GM21723 (cell line): ENCODE results near the gene C10orf67.
"Not testable (repeated sequence)": the region's sequence is repeated elsewhere in the genome, so short reads cannot be mapped to it uniquely, and the experiment has no call there.

Source experiments
- ATAC-seq: cut with Tn5 transposase; IDR thresholded peaks from one replicate; pipeline ENCODE4 v1.9.1; 2021; ENCODE audit warnings: mild to moderate bottlenecking, moderate library complexity; ENCODE audit not compliant: unreplicated experiment

C10orf67 gene

DNA sequence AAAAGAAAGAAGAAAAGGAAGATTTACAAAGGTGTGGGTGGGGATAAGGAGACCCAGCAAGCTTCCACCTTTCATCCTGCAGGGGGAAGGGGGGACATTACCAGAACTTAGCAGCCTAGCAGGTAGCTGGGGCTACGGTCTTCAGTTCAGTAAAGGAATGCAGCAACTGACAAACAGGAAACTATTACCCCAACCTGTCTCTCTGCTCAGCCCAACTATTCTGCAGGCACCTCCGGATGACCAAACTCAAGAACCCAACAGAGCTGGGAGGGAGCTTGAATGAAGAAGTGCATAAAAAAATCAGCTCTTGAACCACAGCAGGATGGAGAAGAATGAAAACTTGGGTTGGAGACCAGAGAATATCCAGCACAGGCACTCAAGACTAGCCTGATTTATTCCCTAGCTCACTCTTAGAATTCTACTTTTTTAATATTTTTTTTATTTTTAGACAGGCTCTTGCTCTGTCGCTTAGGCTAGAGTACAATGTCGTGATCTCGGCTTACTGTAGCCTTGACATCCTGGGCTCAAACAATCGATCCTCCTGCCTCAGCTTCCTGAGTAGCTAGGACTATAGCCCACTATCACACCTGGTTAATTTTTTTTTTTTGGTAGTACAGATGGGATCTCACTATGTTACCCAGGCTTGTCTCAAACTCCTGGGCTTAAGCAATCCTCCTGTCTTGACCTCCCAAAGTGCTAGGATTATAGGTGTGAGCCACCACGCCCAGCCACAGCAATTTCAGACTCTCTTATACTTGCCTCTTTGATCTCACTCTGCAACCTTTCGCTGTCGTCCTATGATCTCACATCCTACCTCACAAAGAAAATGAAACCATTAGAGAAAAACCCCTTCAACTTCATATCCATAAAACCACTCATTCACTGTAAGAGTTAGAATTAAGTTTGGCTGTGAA is 18.5 kb upstream of the C10orf67 start:
- ATAC-seq = peak; percentile 52

DNA sequence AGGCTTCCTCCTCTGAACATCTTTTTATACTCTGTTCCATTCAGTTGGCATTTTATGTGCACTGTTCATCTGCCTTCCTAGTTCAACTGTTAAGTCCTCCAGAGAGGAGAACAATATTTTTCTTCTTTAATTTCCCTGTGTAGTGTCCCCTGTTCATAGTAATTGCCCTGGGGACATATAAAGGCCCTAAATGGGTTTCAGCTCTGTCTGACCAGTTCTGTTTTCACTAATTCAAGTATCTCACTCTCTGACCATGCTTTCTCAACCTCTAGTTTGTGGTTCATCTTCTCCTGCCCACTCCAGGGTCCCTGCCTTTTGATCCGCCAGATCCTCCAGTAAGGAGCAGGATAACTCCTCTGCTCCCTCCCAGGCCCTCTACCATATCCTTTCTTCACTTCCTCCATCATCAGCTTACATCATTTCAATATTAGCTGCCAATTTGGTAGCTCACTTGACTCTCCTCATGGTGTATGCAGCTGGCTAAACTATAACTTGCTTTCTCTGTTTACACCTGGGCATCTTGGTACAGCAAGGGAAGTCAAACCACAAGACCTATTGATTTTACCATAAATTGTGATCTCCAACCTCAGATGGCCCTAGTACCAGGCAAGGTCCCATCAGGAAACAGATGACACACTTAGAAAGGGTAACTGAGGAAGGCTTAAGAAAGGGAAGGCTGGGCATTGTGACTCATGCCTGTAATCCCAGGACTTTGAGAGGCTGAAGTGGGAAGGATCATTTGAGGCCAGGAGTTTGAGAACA is 17.7 kb upstream of the C10orf67 start:
- no peak for ATAC-seq

DNA sequence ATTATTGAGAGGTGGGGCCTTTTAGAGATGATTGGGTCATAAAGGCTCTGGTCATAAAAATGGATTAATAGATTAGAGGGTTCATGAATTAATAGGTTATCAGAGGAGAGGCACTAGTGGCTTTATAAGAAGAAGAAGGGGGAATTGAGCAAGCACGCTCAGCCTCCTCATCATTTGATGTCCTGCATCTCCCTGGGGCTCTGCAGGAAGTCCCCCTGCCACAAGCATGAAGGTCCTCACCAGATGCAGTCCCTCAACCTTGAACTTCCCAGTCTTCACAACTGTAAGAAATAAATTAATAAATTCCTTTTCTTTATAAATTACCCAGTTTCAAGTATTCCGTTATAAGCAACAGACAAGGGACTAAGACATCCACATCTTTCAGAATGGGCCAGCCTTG is 17.1 kb upstream of the C10orf67 start:
- no peak for ATAC-seq

DNA sequence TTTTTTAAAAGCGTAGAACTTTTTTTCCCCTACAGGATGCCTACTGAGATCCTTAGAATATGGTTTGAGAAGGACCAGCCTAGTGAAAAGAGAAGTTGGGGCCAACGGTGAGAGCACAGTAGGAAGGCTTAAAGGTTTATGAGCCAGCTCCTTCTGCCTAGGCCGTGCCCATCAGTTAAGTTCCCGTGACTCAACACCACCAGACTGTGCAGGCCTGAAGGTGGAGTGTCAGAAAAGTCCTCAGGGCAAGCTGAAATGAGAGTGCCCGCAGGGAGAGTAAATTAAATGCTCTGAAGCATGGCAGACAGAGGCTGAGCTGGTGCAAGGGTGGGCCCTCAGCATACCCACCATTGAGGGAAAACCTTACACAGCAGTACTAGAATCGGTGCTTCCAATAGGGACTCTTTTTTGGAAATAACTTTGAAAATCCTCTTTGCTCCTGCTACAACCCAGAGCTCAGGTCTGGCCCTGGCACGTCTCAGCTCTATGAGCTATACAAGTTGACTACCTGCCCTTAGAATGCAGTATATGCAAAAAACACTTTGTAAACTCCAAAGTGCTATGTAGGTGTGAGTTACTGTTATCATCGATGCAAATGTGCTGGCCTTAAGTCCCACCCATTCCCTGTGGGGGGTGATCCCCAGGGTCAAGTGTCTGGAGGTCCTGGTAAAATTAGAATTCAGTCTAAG is 15.2 kb upstream of the C10orf67 start:
- no peak for ATAC-seq

DNA sequence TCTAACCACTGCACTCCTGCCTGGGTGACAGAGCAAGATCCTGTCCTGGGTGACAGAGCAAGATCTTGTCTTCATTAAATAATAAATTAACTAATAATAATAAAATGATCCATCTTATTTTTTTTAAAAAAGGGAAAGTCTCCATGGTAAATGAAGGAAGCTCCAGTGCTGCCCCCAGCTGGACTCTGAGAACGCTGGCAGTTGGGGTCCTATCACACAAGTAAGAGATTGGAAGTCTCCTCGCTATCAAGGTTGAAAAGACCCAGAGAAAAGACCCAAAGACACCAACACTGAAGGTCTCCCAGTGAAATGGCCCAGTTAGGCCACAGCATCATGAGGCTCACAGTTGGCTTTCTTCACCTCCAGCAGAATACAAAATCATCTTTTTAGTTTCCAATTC is 13.8 kb upstream of the C10orf67 start:
- no peak for ATAC-seq

DNA sequence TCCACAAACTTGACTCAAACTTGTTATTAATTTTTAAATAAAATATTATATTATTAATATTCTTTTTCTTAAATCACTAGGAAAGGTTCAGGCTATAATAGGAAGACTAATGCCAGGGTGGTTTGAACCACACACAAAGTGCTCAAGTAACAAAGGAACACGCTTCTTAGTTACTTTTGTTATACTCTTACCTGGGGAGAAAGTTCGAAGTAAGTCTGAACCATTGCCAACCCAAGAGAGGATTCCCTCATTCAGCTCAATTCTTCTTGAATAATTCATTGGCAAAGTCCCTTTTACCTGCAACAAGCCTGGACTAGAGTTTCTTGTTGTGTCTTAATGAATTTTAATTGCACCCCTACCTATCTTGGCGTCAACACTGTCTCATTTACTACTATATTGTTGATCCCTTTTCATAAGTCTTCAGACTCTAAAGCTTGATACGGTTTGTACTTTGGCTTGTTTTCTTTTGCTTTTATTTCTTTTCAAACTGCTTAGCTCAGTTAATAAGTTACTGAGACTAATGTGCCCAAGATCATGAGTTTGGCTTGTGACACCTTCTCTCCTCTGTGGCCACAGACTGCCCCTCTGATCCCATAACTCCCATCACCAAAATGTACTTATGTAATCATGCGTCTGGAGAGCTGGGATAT is 10.2 kb upstream of the C10orf67 start:
- no peak for ATAC-seq

DNA sequence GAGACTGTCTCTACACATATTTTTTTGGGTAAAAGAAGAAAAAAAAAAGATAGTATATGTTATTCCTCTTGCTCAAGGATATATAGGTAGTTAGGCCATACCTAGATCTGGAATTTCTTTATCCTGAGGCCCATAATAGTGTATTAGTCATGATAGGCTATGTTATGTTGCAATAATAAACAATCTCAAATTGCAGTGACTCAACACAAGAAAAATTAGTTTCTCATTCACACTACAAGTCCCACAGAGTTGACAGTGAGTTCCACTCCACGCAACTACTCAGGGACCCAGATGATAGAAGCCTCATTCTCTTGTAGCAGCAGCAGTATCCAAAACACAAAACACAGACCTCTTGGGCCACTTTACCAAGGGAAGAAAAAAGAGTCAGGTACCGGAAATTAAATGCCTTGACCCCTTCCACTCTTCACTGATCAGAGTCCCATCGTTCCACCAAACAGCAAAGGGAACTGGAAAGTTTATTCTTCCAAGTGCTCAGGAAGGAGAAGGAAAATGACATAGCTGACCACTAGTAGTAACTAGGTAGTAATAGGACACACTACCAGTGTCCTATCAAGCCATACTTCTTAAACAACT is 7.4 kb upstream of the C10orf67 start:
- ATAC-seq = no peak

DNA sequence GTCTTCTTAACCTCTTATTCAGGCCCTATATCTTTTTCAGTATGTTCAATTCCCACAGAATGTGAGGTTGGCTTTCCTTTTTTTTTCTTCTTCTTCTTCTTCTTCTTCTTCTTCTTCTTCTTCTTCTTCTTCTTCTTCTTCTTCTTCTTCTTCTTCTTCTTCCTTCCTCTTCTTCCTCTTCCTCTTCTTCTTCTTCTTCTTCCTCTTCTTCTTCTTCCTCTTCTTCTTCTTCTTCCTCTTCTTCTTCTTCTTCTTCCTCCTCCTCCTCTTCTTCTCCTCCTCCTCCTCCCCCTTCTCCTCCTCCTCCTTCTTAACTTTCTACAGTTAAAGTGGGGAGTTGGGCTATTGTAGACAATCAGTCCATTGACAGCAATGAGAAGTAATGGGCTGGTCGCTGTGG is 6.1 kb upstream of the C10orf67 start:
- not testable (repeated sequence) for ATAC-seq

DNA sequence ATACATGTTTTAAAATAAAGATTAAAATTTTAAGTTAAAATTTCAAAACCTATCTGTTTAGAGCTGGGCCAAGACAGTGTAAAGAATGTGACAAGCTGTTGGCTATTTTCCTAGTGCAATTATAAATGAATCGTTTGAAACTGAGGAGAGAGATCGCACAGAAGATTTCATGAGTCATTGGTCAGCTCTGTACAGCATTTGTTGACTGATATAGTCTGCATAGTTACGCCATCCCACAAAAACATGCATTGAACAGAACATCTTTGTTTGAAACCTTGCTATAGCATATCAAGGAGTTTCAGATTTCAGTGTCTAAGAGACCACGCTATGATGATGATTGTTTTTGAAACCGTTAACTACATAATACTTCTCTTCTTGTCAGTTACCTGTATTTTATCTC is 1.3 kb upstream of the C10orf67 start:
- no peak for ATAC-seq

DNA sequence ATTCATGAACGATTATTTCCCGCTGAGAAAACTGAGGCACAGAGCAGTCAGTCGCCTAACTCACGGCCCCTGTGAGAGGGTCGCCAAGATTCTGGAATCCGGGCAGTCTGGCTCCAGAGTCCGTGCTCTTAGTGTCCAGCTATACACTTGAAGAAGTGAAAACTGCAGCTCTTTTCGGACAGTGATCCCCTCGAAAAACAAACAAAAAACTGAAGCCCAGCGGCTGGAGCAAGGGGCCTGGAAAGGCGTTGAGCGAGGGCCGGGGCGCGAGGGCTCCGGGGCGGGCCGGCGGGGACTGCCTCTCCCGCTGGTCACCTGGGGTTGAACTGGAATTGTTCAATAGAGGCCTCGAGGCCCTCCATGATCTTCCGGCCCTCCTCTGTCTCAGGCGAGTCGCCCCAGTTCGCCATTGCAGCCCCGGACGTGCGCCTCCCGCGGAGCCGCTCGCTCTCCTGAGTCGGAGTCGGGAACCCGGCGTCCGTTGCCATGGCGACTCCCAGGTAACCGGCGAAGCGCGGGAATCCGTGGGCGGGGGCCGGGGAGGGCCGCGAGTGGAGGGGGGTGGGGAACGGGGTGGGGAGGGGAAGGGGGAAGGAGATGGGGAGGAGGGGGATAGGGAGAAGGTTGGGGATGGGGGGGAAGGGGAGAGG is 881 bp downstream of the C10orf67 start:
- ATAC-seq = no peak

DNA sequence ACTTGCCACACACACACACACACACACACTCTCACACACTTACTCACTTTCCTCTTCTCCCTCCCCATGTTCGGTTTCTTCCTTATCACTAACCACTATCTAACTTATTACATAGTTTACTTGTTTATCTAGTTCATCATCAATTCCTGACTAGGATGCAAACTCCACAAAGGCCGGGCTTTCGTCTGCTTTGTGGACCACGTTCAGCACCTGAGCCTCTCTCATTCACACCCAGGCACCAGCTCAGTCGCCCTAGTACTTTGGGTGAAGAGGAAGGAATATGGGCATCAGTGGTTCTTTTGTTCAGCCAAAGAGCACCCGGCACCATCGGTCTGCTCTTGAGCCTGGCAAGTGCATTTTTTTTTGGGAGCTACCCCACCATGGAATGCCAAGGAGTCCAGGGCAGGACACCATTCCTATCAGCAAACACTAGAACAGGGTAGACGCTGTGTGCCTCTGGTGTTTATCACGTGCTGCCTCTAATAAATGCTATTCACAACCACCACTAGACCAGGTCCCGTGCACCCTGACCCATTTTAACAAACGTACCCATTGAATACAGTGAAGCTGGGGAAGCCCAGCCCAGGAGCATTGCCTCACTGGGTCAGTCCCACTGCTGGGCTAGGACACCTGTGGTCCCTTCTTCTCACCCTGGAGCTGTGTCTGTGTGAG is 2.2 kb downstream of the C10orf67 start:
- ATAC-seq = no peak

DNA sequence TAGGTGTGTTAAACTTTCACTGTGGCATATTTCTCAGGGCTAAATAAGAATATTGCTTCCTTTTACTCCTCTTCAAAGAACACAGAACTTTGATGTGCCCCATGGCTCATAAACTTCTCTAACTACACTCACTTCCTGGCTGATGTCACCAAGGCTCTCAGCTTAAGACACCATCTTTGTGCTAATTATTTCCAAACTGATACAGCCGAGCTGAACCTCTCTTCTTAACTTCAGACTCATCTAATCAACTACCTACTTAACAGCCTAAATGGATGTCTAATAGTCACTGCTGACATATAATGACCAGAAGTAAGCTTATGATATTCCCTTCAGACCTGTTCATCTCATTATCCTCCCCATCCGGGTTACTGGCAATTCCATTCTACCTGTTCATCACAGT is 3.6 kb downstream of the C10orf67 start:
- no peak for ATAC-seq

DNA sequence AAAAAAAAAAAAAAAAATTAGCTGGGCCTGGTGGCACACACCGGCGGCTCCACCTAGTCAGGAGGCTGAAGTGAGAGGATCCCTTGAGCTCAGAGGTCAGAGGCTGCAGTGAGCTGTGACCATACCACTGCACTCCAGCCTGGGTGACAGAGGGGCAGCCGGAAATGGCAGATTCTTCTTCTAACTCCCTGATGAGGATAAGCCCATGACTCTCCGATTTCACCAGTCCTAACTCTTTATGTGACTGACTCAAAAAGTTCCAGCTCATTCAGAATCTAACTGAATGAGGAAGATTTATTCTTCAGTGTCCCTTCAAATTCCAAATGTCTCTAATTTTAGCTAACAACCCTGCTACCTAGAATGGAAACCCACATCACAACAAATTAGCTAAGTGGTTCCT is 4.2 kb downstream of the C10orf67 start:
- no peak for ATAC-seq

DNA sequence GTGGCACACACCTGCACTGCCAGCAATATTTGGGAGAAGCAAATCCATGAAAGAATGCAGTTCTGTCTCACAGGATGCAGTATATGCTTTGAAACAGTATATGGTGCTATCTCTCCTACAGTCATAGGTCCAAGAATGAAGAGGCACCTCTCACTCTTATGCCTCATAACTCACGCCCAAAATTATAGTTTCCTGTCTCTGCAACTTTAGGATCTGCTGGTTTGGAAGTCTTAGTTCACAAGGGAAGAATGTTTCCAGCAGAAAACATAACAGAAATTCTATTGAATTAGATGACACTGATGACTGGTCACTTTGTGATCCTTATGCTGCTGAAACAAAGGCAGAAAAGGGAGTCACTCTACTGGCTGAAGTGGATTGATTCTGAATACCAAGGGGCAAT is 5.7 kb downstream of the C10orf67 start:
- ATAC-seq = no peak

DNA sequence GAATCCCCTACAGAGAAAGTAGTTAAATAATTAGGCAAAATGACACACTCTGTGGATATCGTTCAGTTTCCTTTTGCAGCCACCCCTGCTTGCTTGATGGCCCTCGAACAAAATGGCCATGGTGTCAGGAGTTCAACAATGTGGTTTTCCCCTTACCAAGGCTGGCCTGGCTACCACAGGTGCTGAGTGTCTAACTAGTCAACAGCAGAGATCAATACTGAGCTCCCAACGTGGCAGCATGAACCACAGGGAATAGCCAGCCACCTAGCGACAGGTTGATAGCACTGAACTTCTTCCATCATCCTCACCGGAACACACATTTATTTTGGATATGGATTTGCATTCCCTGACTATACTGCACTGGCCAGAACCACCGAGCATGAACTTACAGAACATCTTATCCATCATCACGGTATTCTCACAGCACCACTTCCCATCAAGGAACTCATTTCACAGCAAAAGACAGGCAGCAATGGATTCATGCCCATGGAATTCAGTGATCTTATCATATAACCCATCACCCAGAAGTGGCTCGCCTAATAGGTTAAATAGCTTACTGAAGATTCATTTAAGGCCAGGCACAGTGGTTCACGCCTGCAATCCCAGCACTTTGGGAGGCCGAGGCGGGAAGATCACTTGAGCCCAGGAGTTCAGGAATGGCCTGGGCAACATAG is 6.3 kb downstream of the C10orf67 start:
- no peak for ATAC-seq

DNA sequence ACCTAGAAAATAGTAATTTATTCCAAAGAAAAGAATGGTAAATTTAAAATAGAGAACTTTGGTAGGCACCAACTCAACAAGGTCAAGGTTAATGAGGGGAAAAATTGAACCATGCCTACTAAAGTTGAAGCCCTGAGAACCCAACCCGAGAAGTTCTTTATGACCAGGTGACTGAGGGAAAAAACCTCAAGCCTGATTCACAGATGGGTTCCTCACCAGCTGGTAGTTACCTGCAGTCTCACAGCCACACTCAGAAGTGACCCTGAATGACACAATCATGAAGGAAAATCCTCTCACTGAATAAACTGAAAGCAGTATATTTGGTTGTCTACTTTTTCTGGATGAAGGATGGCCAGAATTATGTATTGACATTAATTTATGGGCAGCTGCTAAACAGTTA is 7.0 kb downstream of the C10orf67 start:
- ATAC-seq = no peak

DNA sequence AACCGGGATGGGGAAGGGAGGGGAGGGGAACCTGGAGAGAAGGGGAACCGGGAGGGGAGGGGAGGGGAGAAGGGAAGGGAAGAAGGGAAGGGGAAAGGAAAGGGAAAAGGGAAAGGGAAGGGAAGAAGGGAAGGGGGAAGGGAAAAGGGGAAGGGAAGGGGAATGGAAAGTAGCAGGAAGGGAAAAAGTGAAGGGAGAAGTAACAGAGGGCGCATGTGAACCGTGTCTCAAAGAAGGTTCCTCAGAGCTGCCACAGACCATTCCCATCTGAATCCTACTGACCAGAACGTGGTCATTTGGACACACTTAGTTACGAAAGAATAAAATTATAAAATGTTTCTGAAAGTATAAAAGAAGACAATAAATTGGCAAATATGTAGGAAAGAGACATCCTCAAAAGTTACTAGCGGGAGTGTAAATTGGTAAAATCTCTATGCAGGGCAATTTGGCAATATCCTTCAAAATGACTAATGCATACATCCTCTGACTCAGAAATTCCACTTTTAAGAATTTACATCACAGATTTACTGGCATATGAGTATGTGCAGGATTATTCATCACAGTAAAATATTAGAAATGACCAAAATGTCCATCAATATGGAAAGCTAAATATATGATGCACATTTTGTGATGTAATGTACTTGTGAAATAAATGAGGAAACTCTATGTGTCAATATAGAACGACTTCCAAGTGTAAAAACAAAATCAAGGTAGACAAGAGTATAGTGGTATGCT is 12.9 kb downstream of the C10orf67 start:
- no peak for ATAC-seq

DNA sequence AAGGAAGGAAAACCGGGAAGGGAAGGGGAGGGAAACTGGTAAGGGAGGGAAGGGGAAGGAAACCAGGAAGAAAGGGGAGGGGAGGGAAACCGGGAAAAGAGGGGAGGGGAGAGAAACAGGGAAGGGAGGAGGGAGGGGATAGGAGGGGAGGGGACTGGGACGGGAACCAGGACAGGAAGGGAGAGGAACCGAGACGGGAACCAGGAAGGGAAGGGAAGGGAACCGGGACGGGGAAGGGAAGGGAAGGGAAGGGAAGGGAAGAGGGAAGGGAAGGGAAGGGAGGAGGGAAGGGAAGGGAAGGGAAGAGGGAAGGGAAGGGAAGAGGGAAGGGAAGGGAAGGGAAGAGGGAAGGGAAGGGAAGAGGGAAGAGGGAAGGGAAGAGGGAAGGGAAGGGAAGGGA is 13.6 kb downstream of the C10orf67 start:
- ATAC-seq = no peak
